Fibroblast of gingiva (primary cell): ENCODE data around the gene MGLL.

Source experiments
- DNase-seq: peaks from one replicate; pipeline ENCODE4 v3.0.0-alpha.2; 2011; ENCODE audit warnings: low read depth

The MGLL gene

DNA sequence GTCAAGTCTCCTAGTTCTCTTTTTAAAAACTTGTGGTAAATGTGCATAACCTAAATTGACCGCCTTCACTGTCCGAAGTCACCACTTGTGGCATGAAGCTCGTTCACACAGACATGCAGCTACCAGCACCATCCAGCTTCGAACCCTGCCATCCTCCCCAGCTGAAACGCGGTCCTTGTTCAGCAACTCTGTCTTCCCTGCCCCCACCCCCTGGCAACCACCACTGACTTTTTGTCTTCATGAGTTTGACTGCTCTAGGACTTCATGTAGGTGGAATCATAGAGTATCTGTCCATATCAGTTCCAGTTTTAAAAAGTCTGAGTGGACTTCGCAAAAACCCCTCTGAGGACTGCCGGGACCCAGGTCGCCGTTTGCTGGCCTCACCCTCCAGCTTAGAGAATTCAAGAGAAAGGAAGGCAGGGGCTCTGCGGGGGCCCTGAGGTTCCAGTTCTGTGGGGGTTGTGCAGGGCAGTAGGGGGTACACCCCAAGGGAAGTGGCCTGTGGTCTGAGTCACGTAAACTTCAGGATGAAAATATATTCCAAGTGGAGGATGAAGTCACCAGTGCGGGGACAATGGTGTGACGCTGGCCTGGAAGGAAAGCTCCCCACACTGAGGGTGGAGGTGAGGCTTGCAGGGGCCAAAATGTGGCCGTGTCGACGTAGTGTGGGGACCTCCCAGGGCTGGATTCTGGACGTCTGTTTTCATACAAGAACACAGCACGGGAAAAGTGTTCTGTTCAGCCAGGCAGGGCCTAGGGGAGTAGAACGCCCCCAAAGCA lies 82.0 kb downstream of the MGLL start:
- no peak for DNase-seq

DNA sequence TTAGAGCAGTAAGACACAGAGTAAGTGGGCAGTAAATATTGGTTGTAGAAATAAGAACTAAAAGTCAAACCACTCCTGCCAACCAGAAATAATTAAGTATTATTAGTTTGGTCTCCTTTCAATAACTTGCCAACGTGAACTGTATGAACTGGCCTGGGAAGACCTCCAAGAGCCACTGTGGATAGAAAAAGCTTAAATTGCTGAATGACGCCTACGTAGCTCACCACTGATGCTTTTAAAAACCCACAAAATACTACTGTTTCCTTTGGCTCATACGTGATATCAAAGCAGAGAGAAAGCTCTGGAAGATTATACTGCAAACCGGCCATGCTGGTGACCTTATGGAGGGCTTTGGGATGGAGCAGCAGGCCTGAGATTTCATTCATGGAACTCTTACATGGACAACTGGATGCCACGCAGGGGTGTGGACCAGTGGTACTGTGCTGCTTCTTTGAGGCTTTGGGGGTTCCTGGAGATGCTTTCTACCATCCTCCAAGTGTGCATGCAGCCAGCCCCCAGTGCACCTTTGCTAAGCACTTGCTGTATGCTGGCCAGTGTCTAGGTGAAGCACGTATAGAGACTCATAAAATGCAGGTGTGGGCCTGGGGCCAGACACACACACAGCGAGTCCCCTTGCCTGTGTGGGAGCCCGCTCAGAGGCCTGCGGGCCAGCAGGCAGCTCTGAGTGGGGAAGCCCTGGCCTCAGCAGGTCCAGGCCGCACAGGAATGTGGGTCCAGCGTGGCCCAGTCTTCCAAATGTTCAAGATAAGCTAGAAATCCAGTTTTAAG lies 82.8 kb downstream of the MGLL start:
- no peak for DNase-seq

DNA sequence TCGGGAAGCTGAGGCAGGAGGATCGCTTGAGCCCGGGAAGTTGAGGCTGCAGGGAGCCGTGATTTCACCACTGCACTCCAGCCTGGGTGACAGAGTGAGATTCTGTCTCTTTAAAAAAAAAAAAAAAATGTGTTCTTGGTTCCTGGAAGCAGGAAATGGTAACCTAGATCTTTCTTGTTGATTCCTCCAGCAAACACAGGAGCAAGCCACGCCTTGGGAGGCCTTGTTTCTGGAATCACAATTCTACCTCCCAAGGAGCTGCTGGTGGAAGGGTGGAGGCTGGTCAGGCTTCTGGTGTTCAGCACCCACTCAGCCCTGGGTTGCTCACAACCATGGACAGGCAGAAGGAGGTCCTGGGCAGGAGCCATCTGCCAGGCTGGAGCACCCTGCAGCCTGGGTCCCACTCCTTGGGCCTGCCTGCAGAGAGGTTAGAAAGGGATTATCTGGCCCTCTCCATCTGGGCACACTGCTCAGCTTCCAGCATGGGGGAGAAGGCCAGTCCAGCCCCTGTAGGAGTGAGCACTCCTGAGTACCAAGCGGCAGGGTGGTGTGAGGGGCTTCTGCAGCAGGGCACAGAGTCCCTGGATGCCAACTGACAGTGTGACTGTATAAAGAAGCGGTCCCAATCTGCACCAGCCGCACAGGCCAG lies 84.0 kb downstream of the MGLL start:
- DNase-seq = peak; percentile 41

DNA sequence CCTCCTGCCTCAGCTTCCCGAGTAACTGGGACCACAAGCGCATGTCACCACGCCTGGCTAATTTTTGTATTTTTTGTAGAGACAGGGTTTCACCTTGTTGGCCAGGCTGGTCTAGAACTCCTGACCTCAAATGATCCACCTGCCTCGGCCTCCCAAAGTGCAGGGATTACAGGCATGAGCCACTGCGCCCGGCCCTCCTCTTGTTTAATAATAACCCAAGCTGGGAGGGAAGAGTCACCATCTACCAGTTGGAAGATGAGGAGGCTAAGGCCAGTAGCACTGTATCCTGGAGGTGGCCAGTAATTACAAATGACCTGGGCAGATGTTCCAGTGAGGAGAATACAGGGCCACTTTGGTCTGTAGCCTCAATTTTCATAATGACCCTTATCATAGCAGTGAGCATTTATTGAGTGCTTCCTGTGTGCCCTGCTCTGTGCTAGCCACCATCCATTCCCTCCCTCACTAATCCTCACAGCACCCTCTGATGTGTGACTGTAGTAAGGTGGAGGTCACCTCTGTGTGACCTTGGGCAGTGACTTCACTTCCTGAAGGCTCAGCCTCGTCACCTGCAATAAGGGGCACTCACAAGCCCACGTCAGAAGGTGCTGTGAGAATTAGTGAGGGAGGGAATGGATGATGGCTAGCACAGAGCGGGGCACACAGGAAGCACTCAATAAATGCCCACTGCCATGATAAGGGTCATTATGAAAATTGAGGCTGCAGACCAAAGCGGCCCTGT lies 85.3 kb downstream of the MGLL start:
- no peak for DNase-seq

DNA sequence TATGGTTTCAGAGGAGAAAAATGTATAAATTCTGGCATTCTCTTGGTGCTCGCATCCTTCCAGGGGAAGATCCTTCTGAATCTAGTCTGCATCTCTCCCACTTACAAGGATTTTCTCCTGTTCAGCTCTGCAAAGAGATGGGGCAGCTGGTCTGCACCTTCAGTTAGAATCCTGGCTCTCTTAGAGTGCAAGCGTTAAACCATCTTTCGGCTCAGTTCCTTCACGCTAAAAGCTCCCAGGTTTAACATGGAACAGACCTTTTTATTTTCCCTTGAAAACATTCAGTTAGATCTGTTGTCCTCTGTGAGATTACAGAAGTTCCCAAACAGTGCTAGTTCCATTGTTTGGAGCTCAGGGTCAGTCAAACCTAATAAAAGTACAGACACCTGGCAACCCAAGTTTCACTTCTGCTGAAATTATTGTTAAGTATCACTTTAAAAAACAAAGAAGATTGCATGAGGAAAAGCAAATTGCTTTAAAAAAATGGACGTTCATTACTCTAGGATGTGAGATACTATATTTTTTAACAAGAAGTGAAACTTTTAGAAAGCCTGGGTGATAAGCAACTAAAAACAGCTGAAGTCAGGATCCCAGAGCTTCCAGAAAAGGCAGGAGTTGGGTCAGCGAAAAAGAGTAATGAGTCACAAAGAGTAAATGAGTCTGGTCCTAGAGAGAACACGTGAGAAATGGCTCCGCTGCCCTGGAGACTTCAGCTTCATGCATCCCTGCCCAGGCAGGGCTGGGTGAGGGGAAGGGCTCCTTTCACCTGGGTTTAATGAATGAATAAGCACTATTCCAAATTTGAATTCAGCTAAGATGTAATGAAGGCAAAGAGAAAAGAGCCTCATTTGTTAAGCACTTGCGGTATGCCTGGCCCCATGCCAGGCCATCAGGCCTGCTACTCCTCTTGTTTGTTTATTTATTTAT lies 86.3 kb downstream of the MGLL start:
- DNase-seq = peak; percentile 58

DNA sequence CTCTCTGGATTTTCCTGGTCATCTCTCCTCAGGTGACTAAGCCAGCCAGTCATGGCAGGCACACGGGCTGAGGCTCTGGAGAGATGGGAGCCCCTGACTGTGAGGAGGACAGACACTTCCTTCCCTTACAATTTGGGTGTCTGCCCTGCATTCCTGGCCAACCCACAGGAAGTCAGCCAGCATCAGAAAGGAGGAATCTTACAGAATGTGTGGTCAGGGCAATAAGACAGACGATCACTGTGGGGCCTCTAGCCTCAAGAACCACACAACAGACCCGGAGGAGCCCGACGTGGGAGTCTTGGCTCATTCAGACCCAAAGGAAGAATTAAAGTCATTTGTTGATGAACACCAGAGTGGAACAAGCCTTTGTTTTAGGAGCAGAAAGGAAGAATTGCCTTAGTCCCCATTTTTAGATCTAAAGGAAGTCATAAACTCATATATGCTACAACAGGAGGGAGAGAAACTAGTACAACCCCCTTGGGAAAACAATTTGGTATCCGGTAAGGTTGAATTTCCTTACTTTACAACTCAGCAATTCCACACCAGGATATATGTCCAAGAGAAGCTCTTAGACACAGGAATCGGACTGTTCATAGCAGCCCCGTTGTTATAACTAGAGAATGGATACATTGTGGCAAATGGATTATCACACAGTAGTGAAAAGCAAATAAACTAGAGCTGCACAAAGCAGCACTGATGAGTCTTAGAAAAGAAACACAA lies 87.4 kb downstream of the MGLL start:
- peak; percentile 93 for DNase-seq

DNA sequence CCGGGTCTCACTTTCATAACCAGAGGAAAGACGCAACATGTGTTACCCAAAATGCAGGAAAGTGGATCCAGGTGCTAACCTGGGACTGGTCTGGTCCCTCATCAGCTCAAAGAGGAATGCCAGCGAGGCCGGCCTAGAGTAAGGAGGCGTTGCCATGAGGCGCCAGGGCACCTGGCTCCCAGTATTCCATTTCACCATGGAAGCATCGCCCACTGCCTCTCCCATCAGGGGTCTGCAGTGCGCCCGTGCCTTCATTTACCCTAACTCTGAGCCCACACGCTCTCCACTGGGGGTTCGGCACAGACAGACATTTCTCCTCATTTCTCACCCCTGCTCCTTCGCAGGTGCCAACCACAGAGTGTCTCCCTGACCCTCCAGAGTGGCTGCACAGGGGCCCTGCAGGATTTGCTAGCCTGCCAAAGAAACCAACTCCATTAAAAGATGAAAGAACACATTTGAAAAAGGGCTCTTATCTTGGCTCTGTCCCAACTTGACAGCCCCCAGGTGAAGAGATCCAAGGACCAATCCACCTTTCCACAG lies 88.1 kb downstream of the MGLL start:
- DNase-seq = no peak

DNA sequence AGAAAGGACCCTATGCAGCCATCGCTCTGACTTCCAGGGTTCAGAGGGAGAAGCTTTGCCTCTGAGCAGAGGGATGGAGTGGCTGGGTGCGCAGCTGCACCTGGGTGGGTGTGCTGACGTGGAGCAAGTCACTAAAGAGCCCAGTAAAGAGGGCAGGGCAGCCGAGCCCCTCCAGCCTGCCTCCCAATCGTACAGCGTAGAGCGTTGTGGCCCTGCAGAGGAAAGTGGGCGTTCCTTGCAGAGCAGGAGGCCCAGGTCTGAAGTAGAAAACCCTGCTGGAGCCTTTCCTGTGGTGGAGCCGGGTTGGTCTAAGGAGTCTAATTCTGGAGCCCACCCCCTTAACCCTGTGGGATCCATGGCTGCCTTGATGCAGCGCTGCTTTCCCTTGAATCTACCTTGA lies 88.5 kb downstream of the MGLL start:
- DNase-seq = no peak

DNA sequence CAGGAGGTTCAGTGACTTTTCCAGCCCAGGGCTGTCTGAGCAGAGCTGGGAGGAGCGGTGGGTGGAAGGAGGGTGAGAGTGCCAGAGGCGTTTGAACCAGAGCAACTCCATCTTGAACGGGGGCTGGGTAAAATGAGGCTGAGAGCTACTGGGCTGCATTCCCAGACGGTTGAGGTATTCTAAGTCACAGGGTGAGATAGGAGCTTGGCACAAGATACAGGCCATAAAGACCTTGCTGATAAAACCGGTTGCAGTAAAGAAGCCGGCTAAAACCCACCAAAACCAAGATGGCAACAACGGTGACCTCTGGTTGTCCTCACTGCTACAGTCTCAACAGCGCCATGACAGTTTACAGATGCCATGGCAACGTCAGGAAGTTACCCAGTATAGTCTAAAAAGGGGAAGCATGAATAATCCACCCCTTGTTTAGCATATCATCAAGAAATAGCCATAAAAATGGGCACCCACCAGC lies 89.4 kb downstream of the MGLL start:
- no peak for DNase-seq

DNA sequence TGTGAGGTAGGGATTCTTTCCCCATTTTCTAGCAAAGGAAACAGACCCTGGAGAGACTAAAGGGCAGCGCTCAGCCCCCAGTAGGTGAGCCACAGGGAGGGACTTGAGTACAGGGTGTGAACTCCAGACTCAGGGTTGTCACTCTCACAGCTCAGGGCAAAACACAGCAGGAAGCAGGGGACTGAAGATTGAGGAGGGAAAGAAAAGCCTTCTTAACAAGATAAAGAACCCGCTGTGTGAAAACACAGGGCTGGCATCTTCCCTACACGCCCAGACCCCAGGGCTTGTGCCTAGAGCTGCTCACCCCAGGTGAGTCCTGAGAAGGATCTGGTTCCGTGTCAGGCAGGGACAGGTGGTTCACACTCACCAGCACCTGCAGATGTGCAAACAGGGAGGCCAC lies 90.0 kb downstream of the MGLL start:
- no peak for DNase-seq

DNA sequence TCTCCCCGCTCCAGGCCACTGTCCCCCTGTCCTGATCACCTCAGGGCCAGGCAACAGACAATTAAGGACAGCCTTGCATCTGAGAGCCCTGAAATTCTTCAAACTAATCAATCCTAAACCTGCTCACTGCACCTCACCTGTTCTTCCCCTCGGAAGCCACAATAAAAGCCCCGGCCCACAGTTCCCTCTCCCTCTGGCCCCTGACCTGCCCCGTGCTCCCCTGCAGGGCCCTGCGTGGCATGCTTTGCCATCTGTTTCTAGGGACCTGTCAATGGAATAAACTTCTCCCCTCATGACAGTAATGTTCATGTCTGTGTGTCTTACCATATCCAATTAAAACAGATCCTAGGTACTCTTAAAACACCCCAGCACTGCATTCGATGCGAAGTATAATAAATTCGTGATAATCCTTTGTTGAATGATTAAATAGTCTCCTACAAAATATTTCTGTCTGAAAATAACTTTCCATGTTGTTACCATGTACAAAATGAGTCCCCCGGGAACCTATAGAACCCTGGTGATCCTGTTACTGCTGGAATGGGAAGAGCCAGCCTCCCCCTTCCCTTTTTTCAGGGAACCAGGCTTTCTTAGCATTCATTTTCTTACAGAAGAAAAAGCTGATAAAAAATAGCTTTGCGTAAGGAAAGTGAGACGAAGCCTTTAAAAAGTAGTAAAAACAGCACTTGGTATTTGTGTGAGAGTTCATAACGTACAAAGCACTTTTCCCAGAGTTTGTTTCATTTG lies 90.6 kb downstream of the MGLL start:
- no peak for DNase-seq

DNA sequence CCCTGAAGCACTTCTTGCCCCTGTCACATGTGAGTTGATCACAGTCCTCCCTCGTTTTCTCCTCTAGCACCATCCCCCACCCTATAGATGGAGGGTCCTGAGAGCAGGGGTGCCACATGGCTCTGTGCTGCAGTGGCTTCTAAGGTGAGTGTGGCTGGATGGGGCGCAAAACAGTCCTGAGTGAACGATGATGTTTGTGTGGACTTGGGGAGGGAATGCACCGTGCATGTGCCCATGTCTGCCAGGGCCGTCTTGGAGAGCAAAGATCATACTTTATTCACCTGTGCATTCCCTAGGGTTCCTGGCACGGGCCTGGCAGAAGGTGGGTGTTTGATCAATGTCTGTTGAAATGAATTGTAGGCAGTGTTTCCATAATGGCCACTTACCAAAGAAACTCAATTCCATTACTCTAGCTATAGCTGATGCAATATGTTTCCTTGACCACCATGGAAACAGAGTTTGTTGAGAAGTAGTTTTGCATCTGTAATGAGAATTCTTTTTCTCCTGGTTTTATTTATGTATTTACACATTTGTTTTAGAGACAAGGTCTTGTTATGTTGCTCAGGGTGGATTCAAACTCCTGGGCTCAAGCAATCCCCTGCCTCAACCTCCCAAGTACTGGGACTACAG lies 91.5 kb downstream of the MGLL start:
- DNase-seq = peak; percentile 67

DNA sequence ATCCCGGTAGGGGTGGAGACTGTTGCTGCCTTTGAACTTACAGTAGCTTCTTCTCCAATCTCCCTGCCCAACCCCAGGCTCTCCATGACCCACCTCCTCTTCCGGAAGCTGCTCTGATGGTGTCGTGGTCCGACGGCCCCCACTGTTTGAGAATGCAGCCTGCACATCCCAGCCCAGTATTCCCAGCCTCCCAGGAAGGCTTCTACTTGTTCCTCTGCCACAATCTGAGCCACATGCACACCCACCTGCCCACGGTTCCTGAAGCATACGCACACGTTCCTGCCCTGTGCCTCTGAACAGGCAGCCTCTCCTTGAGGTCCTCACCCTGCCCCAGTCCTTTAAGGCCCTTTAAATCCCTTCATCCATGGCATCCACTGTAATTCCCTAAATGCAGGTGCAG lies 92.1 kb downstream of the MGLL start:
- no peak for DNase-seq

DNA sequence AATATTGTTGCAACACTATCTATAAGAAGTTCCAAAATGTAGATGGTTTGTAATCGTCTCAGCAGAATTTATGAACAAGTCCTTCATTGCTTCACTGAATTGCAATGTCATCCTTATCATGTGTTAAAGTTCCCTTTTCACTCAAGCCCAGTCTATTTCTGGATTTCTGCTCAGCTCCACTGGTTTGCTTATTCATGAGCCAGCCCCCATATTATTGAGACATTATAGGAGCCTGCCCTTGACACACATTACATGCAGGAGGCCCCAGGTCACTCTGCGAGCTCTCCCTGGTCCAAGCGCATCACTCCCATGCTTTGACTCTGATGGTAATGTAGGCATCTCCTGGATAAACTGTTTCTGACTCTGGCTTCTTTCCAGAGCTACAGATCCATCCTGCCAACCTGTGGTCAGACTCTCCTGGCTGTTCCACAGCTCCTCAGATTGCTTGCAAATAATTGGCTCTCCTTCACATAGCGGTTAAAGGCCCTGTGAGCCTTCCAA lies 92.7 kb downstream of the MGLL start:
- no peak for DNase-seq

DNA sequence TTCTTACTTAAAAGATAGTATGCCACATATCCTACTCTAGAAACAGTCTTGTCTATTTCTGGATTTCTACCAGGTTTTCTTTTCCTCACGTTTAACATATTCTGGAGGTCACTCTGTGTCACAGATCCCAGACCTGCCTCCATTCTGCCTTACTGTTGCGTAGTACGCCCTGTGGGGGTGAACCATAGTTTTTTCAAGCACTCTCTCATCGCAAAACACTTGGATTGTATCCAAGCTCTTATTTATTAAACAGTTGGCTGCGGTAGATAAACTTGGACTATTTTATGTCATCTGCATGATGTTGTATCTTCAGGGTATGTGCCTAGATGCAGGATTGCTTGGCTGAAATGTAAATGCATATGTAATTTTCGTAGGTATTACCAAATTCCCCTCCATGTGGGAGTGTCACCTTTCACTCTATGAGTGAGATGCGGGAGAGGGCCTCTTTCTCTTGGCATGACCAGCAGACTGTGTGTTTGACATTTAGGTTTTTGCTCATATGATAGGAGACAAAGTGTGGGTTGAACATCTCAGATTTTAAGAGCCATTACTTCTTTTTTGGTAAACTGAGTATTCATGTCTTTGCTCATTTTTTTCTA lies 93.8 kb downstream of the MGLL start:
- no peak for DNase-seq

DNA sequence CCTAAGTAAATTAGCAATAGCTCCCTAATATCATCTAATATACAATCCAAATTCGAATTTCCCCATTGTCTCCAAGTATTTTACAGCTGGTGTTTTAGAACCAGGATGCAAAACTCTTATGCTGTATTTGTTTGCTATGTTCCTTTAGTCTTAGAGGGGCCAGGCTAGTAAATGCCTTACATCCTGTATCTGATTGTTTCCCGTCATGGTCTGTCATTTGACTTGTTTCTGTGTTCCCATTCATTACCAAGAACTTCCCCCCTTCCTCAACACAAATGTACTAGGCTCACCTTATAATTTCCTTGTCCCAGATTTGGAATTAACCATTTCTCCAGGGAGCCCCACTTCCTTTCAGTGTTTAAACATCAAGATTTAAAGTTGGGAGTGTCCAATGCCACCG lies 95.4 kb downstream of the MGLL start:
- DNase-seq = no peak

DNA sequence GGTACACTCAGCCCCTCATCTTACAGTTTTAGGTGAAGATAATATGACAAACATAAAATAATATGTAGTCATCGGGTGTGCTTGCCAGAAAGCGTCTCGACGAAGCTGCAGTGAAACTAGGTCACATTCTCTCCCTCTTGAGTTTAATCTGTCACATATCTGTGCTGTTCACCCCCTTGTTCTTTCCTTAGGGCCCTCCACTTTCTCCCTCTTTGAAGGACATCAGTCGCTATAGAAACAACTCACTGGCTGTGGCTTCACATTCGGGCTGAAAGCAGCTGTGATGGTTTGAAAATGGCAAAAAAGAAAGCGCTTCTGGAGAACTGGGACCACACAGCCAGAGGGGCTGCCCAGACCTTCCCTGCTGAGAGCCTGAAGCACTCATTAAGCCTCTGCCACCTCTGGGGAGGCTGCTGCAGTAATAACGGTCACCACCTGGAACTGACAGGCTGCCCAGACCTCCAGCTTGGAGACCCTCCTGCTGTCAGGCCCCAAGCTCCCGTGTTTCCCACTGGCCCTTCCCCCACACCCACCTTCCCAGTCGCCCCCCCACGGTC lies 99.2 kb downstream of the MGLL start:
- DNase-seq = no peak
